ENCODE measurements around the gene EPM2A. TPM values are rescaled to one million over a fixed set of nuclear protein-coding genes. Genes with fewer than 3 reads are reported as not detected.

EPM2A gene
- total and polyA plus RNA-seq, 2 experiments from 2014 or later, result 3.7 to 17.8 TPM

GRCh38 chr6:145648149-145648548, 87.2 kb downstream of the EPM2A start:
- H3K4me3 Mint-ChIP-seq, result no peak overlapping the region
- H3K27me3 Mint-ChIP-seq (ENCODE audit: insufficient read depth, low read depth, poor library complexity), result peaks cover 2% of the 10 kb centered on the region
- H4K20me1 ChIP-seq (replicated peaks; ENCODE audit: insufficient read depth), result no peaks in the 10 kb centered on the region
- H3K36me3 ChIP-seq (ENCODE audit: insufficient read depth), result no peaks in the 10 kb centered on the region
- no peaks in the 10 kb centered on the region for H3K9me2 ChIP-seq (ENCODE audit: insufficient read depth)
- no peaks in the 10 kb centered on the region for H3K79me2 ChIP-seq (replicated peaks; ENCODE audit: insufficient read depth)
- H3K27ac ChIP-seq (ENCODE audit: low read depth), result no peak overlapping the region
- ATAC-seq (no peak), DNase-seq (ENCODE audit: low spot score) (no peak)
- H3K4me3 ChIP-seq, result no peak overlapping the region
- no peaks in the 10 kb centered on the region for H3K4me1 Mint-ChIP-seq
- no peaks in the 10 kb centered on the region for H3F3A ChIP-seq (replicated peaks; ENCODE audit: low read depth)
- no peaks in the 10 kb centered on the region for H3K36me3 Mint-ChIP-seq (ENCODE audit: low read depth)
- no peaks in the 10 kb centered on the region for H3K9me3 Mint-ChIP-seq
- no peak overlapping the region for H3K27ac Mint-ChIP-seq
- no peaks in the 10 kb centered on the region for H3K27me3 ChIP-seq (ENCODE audit: insufficient read depth)
- TF ChIP-seq, protein P1, sequence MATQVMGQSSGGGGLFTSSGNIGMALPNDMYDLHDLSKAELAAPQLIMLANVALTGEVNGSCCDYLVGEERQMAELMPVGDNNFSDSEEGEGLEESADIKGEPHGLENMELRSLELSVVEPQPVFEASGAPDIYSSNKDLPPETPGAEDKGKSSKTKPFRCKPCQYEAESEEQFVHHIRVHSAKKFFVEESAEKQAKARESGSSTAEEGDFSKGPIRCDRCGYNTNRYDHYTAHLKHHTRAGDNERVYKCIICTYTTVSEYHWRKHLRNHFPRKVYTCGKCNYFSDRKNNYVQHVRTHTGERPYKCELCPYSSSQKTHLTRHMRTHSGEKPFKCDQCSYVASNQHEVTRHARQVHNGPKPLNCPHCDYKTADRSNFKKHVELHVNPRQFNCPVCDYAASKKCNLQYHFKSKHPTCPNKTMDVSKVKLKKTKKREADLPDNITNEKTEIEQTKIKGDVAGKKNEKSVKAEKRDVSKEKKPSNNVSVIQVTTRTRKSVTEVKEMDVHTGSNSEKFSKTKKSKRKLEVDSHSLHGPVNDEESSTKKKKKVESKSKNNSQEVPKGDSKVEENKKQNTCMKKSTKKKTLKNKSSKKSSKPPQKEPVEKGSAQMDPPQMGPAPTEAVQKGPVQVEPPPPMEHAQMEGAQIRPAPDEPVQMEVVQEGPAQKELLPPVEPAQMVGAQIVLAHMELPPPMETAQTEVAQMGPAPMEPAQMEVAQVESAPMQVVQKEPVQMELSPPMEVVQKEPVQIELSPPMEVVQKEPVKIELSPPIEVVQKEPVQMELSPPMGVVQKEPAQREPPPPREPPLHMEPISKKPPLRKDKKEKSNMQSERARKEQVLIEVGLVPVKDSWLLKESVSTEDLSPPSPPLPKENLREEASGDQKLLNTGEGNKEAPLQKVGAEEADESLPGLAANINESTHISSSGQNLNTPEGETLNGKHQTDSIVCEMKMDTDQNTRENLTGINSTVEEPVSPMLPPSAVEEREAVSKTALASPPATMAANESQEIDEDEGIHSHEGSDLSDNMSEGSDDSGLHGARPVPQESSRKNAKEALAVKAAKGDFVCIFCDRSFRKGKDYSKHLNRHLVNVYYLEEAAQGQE (IDR thresholded peaks at IDR 0.05; ENCODE audit: unreplicated experiment), result no peak
- TF ChIP-seq ZNF331 (CRISPR knock-in tag; IDR thresholded peaks at IDR 0.05; ENCODE audit: low read depth) (no peak), STAT1 (IDR thresholded peaks at IDR 0.05; ENCODE audit: unreplicated experiment) (no peak), ZNF114 (CRISPR knock-in tag; IDR thresholded peaks at IDR 0.05) (no peak), POLR2AphosphoS5 (IDR thresholded peaks at IDR 0.05; ENCODE audit: low read depth) (no peak), NANOG (IDR thresholded peaks at IDR 0.05; ENCODE audit: borderline replicate concordance) (no peak), EZH2 (IDR thresholded peaks at IDR 0.05; ENCODE audit: low read depth, unreplicated experiment) (no peak)
- TF ChIP-seq, protein P2, sequence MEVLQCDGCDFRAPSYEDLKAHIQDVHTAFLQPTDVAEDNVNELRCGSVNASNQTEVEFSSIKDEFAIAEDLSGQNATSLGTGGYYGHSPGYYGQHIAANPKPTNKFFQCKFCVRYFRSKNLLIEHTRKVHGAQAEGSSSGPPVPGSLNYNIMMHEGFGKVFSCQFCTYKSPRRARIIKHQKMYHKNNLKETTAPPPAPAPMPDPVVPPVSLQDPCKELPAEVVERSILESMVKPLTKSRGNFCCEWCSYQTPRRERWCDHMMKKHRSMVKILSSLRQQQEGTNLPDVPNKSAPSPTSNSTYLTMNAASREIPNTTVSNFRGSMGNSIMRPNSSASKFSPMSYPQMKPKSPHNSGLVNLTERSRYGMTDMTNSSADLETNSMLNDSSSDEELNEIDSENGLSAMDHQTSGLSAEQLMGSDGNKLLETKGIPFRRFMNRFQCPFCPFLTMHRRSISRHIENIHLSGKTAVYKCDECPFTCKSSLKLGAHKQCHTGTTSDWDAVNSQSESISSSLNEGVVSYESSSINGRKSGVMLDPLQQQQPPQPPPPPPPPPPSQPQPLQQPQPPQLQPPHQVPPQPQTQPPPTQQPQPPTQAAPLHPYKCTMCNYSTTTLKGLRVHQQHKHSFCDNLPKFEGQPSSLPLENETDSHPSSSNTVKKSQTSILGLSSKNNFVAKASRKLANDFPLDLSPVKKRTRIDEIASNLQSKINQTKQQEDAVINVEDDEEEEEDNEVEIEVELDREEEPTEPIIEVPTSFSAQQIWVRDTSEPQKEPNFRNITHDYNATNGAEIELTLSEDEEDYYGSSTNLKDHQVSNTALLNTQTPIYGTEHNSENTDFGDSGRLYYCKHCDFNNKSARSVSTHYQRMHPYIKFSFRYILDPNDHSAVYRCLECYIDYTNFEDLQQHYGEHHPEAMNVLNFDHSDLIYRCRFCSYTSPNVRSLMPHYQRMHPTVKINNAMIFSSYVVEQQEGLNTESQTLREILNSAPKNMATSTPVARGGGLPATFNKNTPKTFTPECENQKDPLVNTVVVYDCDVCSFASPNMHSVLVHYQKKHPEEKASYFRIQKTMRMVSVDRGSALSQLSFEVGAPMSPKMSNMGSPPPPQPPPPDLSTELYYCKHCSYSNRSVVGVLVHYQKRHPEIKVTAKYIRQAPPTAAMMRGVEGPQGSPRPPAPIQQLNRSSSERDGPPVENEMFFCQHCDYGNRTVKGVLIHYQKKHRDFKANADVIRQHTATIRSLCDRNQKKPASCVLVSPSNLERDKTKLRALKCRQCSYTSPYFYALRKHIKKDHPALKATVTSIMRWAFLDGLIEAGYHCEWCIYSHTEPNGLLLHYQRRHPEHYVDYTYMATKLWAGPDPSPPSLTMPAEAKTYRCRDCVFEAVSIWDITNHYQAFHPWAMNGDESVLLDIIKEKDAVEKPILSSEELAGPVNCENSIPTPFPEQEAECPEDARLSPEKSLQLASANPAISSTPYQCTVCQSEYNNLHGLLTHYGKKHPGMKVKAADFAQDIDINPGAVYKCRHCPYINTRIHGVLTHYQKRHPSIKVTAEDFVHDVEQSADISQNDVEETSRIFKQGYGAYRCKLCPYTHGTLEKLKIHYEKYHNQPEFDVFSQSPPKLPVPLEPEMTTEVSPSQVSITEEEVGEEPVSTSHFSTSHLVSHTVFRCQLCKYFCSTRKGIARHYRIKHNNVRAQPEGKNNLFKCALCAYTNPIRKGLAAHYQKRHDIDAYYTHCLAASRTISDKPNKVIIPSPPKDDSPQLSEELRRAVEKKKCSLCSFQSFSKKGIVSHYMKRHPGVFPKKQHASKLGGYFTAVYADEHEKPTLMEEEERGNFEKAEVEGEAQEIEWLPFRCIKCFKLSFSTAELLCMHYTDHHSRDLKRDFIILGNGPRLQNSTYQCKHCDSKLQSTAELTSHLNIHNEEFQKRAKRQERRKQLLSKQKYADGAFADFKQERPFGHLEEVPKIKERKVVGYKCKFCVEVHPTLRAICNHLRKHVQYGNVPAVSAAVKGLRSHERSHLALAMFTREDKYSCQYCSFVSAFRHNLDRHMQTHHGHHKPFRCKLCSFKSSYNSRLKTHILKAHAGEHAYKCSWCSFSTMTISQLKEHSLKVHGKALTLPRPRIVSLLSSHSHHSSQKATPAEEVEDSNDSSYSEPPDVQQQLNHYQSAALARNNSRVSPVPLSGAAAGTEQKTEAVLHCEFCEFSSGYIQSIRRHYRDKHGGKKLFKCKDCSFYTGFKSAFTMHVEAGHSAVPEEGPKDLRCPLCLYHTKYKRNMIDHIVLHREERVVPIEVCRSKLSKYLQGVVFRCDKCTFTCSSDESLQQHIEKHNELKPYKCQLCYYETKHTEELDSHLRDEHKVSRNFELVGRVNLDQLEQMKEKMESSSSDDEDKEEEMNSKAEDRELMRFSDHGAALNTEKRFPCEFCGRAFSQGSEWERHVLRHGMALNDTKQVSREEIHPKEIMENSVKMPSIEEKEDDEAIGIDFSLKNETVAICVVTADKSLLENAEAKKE (CRISPR knock-in tag; IDR thresholded peaks at IDR 0.05), result no peak
- TF ChIP-seq, protein P3, sequence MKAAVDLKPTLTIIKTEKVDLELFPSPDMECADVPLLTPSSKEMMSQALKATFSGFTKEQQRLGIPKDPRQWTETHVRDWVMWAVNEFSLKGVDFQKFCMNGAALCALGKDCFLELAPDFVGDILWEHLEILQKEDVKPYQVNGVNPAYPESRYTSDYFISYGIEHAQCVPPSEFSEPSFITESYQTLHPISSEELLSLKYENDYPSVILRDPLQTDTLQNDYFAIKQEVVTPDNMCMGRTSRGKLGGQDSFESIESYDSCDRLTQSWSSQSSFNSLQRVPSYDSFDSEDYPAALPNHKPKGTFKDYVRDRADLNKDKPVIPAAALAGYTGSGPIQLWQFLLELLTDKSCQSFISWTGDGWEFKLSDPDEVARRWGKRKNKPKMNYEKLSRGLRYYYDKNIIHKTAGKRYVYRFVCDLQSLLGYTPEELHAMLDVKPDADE (IDR thresholded peaks at IDR 0.05), result no peak
- no peak overlapping the region for H2AFZ ChIP-seq
- H3K4me1 ChIP-seq (ENCODE audit: insufficient read depth), result no peaks in the 10 kb centered on the region
- no peak overlapping the region for H3K4me2 ChIP-seq
